NCI-H1694 (cell line): ENCODE data around the gene SSH3.

Experiments used
- DNase-seq: peaks from one replicate; lab custom pipeline; 2025; lab: John Stamatoyannopoulos, UW

The SSH3 gene

GRCh38 chr11:67293090-67293489, 10.2 kb upstream of the SSH3 start:
- no peak for DNase-seq

GRCh38 chr11:67295846-67296245, 7.5 kb upstream of the SSH3 start:
- no peak for DNase-seq

GRCh38 chr11:67298786-67299185, 4.5 kb upstream of the SSH3 start:
- no peak for DNase-seq

- no peak for DNase-seq
These were observed 3.7 kb upstream of the SSH3 start for GRCh38 chr11:67299471-67300191.

- DNase-seq: no peak
These were observed 3.0 kb upstream of the SSH3 start for GRCh38 chr11:67300256-67300755.

GRCh38 chr11:67300756-67301312, 2.5 kb upstream of the SSH3 start:
- DNase-seq: no peak

GRCh38 chr11:67301313-67301921, 1.9 kb upstream of the SSH3 start:
- DNase-seq: no peak

- peak; percentile 7 for DNase-seq
These were observed 1.3 kb upstream of the SSH3 start for GRCh38 chr11:67301951-67302516.

- DNase-seq: no peak
These were observed 679 bp upstream of the SSH3 start for GRCh38 chr11:67302571-67303131.

GRCh38 chr11:67303835-67304411, 593 bp downstream of the SSH3 start:
- no peak for DNase-seq

GRCh38 chr11:67304511-67305113, 1.3 kb downstream of the SSH3 start:
- no peak for DNase-seq

GRCh38 chr11:67306769-67307544, 3.6 kb downstream of the SSH3 start:
- DNase-seq: no peak

GRCh38 chr11:67307545-67308001, 4.2 kb downstream of the SSH3 start:
- no peak for DNase-seq

- DNase-seq: no peak
These were observed 4.9 kb downstream of the SSH3 start for GRCh38 chr11:67308031-67308866.

- no peak for DNase-seq
These were observed 5.8 kb downstream of the SSH3 start for GRCh38 chr11:67309166-67309565.

GRCh38 chr11:67309661-67310061, 6.3 kb downstream of the SSH3 start:
- no peak for DNase-seq

GRCh38 chr11:67310246-67311050, 7.1 kb downstream of the SSH3 start:
- DNase-seq: no peak

- DNase-seq: no peak
These were observed 7.8 kb downstream of the SSH3 start for GRCh38 chr11:67311051-67311555.

GRCh38 chr11:67311556-67312082, 8.3 kb downstream of the SSH3 start:
- no peak for DNase-seq
